HepG2 (cell line): ENCODE data around the gene RNASE4. TPM values are rescaled to one million over a fixed set of nuclear protein-coding genes. Genes with fewer than 3 reads are reported as not detected.

ENCODE experiments used
- AHR ChIP-seq: IDR thresholded peaks from 2 replicates; pipeline ENCODE4 v1.6.1; 2018; ENCODE audit warnings: missing genetic modification reagents, missing compliant biosample characterization
- NAIF1 ChIP-seq: sonication (generic); formaldehyde crosslinking; IDR thresholded peaks from 2 replicates; pipeline ENCODE4 v1.5.0; 2020; ENCODE audit warnings: mild to moderate bottlenecking, missing genetic modification reagents, borderline replicate concordance
- NFE2 ChIP-seq: sonication (generic); formaldehyde crosslinking; IDR thresholded peaks from 2 replicates; pipeline ENCODE4 v1.4.0; 2020; ENCODE audit warnings: missing genetic modification reagents
- NONO ChIP-seq, 2 experiments: fragments of 450-650 bp in 1 of 2; sonication (generic) in 1 of 2; formaldehyde crosslinking in 1 of 2; IDR thresholded peaks in 1 of 2; conservative IDR thresholded peaks in 1 of 2; 2 replicates each; pipeline versions ENCODE4 v1.6.1 to v1.8.0; 2017 to 2022; ENCODE audit warnings: mild to moderate bottlenecking in 1 of 2, missing genetic modification reagents in 1 of 2, moderate library complexity in 1 of 2
- SMARCC2 ChIP-seq: fragments of 450-650 bp; IDR thresholded peaks from 2 replicates; pipeline ENCODE4 v1.6.1; 2017; ENCODE audit warnings: antibody characterized with exemption, mild to moderate bottlenecking
- TCF12 ChIP-seq, 2 experiments: fragments of 450-650 bp in 1 of 2; sonication (generic) in 1 of 2; formaldehyde crosslinking in 1 of 2; IDR thresholded peaks; 2 replicates each; pipeline versions ENCODE4 v1.6.1 to v1.8.0; 2017 to 2022; ENCODE audit warnings: antibody characterized with exemption in 1 of 2, mild to moderate bottlenecking in 1 of 2, missing genetic modification reagents in 1 of 2, moderate library complexity in 1 of 2
- WIZ ChIP-seq: sonication (generic); formaldehyde crosslinking; IDR thresholded peaks from 2 replicates; pipeline ENCODE4 v1.5.1; 2020; ENCODE audit warnings: mild to moderate bottlenecking, missing genetic modification reagents
- ZNF354B ChIP-seq: sonication (generic); formaldehyde crosslinking; IDR thresholded peaks from 2 replicates; pipeline ENCODE4 v1.8.0; 2022; ENCODE audit warnings: mild to moderate bottlenecking, missing genetic modification reagents
- ZNF414 ChIP-seq: sonication (generic); formaldehyde crosslinking; IDR thresholded peaks from 2 replicates; pipeline ENCODE4 v1.5.0; 2020; ENCODE audit warnings: missing genetic modification reagents
- ZNF441 ChIP-seq: sonication (generic); formaldehyde crosslinking; IDR thresholded peaks from 2 replicates; pipeline ENCODE4 v1.7.0; 2021; ENCODE audit warnings: missing genetic modification reagents, borderline replicate concordance
- ZNF484 ChIP-seq: sonication (generic); formaldehyde crosslinking; IDR thresholded peaks from 2 replicates; pipeline ENCODE4 v1.5.1; 2020; ENCODE audit warnings: mild to moderate bottlenecking, low read depth, missing genetic modification reagents, borderline replicate concordance
- ZNF570 ChIP-seq: sonication (generic); formaldehyde crosslinking; IDR thresholded peaks from 2 replicates; pipeline ENCODE4 v1.4.0; 2020; ENCODE audit warnings: mild to moderate bottlenecking, missing genetic modification reagents, borderline replicate concordance
- ZNF678 ChIP-seq: sonication (generic); formaldehyde crosslinking; IDR thresholded peaks from 2 replicates; pipeline ENCODE4 v1.4.0; 2020; ENCODE audit warnings: mild to moderate bottlenecking, missing genetic modification reagents
- polyA plus RNA-seq, 8 experiments: library from polyadenylated mRNA; depleted of rRNA in 3 of 8; stranded (reverse) in 7 of 8; unstranded in 1 of 8; fragments of >200 nt; fragmentation: Illumina TruSeq in 4 of 8; extraction: Trizol in 4 of 8; gene quantifications; 2 replicates each; pipeline versions ENCODE4 v1.2.1 to v1.2.3, GENCODE V29; 2011 to 2016; ENCODE audit warnings: low read depth in 4 of 8, missing spikeins in 1 of 8, mixed read lengths in 1 of 8; ENCODE audit not compliant: insufficient read depth in 1 of 8
- total RNA-seq, 5 experiments: library from RNA; depleted of rRNA; stranded (reverse); fragments of >200 nt; fragmentation: Illumina TruSeq; extraction: Trizol; gene quantifications; 2 replicates each; pipeline ENCODE4 v1.2.3, GENCODE V29; 2016; ENCODE audit warnings: low read depth in 1 of 5
- TF ChIP-seq, protein P1 (sequence below): sonication (generic); formaldehyde crosslinking; IDR thresholded peaks from 2 replicates; pipeline ENCODE4 v1.9.0; 2021; ENCODE audit warnings: missing genetic modification reagents, borderline replicate concordance
- TF ChIP-seq, protein P2 (sequence below): sonication (generic); formaldehyde crosslinking; IDR thresholded peaks from 2 replicates; pipeline ENCODE4 v1.5.1; 2020; ENCODE audit warnings: mild to moderate bottlenecking, missing genetic modification reagents, borderline replicate concordance
- TF ChIP-seq, protein P3 (sequence below): conservative IDR thresholded peaks from 2 replicates; pipeline ENCODE4 v1.6.1; 2018; ENCODE audit warnings: missing genetic modification reagents
- TF ChIP-seq, protein P4 (sequence below): sonication (generic); formaldehyde crosslinking; IDR thresholded peaks from 2 replicates; pipeline ENCODE4 v1.5.0; 2020; ENCODE audit warnings: mild to moderate bottlenecking, low read depth, missing genetic modification reagents, borderline replicate concordance

Gene RNASE4
- total and polyA plus RNA-seq, 2 of the 13 experiments (the other 11 are each of a cell fraction or from before 2014, with no cell fraction given) = 109 to 983 TPM

GRCh38 chr14:20681348-20682126, 2.8 kb upstream of the RNASE4 start (continued):
- TF ChIP-seq NAIF1 (no peak), SMARCC2 (no peak), ZNF414 (CRISPR knock-in tag) (no peak), TCF12 (IDR thresholded peaks at IDR 0.05) (no peak), TCF12 (CRISPR knock-in tag; IDR thresholded peaks at IDR 0.05) (no peak), ZNF441 (CRISPR knock-in tag) (no peak), NONO (IDR thresholded peaks at IDR 0.05) (no peak), NONO (CRISPR knock-in tag; conservative IDR thresholded peaks at IDR 0.05) (peak; percentile 78; the same call in 1 of the 2 replicates), AHR (no peak), ZNF678 (CRISPR knock-in tag) (peak; percentile 89), ZNF484 (CRISPR knock-in tag) (no peak), WIZ (CRISPR knock-in tag) (no peak), ZNF354B (CRISPR knock-in tag) (no peak; the same call in 1 of the 2 replicates), NFE2 (CRISPR knock-in tag) (no peak), ZNF570 (no peak; the same call in 1 of the 2 replicates)
- TF ChIP-seq, protein P1, sequence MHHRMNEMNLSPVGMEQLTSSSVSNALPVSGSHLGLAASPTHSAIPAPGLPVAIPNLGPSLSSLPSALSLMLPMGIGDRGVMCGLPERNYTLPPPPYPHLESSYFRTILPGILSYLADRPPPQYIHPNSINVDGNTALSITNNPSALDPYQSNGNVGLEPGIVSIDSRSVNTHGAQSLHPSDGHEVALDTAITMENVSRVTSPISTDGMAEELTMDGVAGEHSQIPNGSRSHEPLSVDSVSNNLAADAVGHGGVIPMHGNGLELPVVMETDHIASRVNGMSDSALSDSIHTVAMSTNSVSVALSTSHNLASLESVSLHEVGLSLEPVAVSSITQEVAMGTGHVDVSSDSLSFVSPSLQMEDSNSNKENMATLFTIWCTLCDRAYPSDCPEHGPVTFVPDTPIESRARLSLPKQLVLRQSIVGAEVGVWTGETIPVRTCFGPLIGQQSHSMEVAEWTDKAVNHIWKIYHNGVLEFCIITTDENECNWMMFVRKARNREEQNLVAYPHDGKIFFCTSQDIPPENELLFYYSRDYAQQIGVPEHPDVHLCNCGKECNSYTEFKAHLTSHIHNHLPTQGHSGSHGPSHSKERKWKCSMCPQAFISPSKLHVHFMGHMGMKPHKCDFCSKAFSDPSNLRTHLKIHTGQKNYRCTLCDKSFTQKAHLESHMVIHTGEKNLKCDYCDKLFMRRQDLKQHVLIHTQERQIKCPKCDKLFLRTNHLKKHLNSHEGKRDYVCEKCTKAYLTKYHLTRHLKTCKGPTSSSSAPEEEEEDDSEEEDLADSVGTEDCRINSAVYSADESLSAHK (CRISPR knock-in tag) = no peak
- TF ChIP-seq, protein P2, sequence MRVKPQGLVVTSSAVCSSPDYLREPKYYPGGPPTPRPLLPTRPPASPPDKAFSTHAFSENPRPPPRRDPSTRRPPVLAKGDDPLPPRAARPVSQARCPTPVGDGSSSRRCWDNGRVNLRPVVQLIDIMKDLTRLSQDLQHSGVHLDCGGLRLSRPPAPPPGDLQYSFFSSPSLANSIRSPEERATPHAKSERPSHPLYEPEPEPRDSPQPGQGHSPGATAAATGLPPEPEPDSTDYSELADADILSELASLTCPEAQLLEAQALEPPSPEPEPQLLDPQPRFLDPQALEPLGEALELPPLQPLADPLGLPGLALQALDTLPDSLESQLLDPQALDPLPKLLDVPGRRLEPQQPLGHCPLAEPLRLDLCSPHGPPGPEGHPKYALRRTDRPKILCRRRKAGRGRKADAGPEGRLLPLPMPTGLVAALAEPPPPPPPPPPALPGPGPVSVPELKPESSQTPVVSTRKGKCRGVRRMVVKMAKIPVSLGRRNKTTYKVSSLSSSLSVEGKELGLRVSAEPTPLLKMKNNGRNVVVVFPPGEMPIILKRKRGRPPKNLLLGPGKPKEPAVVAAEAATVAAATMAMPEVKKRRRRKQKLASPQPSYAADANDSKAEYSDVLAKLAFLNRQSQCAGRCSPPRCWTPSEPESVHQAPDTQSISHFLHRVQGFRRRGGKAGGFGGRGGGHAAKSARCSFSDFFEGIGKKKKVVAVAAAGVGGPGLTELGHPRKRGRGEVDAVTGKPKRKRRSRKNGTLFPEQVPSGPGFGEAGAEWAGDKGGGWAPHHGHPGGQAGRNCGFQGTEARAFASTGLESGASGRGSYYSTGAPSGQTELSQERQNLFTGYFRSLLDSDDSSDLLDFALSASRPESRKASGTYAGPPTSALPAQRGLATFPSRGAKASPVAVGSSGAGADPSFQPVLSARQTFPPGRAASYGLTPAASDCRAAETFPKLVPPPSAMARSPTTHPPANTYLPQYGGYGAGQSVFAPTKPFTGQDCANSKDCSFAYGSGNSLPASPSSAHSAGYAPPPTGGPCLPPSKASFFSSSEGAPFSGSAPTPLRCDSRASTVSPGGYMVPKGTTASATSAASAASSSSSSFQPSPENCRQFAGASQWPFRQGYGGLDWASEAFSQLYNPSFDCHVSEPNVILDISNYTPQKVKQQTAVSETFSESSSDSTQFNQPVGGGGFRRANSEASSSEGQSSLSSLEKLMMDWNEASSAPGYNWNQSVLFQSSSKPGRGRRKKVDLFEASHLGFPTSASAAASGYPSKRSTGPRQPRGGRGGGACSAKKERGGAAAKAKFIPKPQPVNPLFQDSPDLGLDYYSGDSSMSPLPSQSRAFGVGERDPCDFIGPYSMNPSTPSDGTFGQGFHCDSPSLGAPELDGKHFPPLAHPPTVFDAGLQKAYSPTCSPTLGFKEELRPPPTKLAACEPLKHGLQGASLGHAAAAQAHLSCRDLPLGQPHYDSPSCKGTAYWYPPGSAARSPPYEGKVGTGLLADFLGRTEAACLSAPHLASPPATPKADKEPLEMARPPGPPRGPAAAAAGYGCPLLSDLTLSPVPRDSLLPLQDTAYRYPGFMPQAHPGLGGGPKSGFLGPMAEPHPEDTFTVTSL = no peak
- TF ChIP-seq, protein P3, sequence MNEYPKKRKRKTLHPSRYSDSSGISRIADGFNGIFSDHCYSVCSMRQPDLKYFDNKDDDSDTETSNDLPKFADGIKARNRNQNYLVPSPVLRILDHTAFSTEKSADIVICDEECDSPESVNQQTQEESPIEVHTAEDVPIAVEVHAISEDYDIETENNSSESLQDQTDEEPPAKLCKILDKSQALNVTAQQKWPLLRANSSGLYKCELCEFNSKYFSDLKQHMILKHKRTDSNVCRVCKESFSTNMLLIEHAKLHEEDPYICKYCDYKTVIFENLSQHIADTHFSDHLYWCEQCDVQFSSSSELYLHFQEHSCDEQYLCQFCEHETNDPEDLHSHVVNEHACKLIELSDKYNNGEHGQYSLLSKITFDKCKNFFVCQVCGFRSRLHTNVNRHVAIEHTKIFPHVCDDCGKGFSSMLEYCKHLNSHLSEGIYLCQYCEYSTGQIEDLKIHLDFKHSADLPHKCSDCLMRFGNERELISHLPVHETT (CRISPR knock-in tag) = no peak
- TF ChIP-seq, protein P4, sequence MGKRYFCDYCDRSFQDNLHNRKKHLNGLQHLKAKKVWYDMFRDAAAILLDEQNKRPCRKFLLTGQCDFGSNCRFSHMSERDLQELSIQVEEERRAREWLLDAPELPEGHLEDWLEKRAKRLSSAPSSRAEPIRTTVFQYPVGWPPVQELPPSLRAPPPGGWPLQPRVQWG = no peak
